Progenitor cell of endocrine pancreas (in vitro differentiated cells): ENCODE results near the gene RAD51B. TPM values are rescaled to one million over a fixed set of nuclear protein-coding genes. Genes with fewer than 3 reads are reported as not detected.
A peak's percentile ranks its signal among the peaks of the same experiment; 100 is the strongest.

Source experiments
- DNase-seq: peaks from one replicate; pipeline ENCODE4 v3.0.0; 2021; ENCODE audit warnings: low spot score; ENCODE audit not compliant: unreplicated experiment
- H3K27ac Mint-ChIP-seq: 2 replicates; pipeline ENCODE4 v1.8.0; 2021; ENCODE audit warnings: mild to moderate bottlenecking, moderate library complexity, mixed read lengths
- H3K27me3 Mint-ChIP-seq: 2 replicates; pipeline ENCODE4 v1.8.0; 2021; ENCODE audit warnings: mixed read lengths
- H3K36me3 Mint-ChIP-seq: 2 replicates; pipeline ENCODE4 v1.8.0; 2022; ENCODE audit warnings: mixed read lengths; ENCODE audit not compliant: insufficient read depth
- H3K4me1 Mint-ChIP-seq: 2 replicates; pipeline ENCODE4 v1.8.0; 2021; ENCODE audit warnings: low read depth, mixed read lengths
- H3K4me3 Mint-ChIP-seq: 2 replicates; pipeline ENCODE4 v1.8.0; 2021; ENCODE audit warnings: low read depth, mild to moderate bottlenecking, moderate library complexity, mixed read lengths
- H3K9me3 Mint-ChIP-seq: 2 replicates; pipeline ENCODE4 v1.8.0; 2021; ENCODE audit warnings: low read depth, mixed read lengths
- total RNA-seq: library from RNA; stranded (reverse); gene quantifications from 2 replicates; pipeline ENCODE4 v1.2.1, GENCODE V29; 2021
- TF ChIP-seq, protein P1 (sequence below): fragments of 200-600 bp; sonication (generic); IDR thresholded peaks from one replicate; pipeline ENCODE4 v1.5.0; 2021; ENCODE audit warnings: antibody characterized with exemption, mild to moderate bottlenecking; ENCODE audit not compliant: unreplicated experiment

Gene RAD51B
- total RNA-seq, 1 donor from 2014 or later, result 24.7 TPM

DNA sequence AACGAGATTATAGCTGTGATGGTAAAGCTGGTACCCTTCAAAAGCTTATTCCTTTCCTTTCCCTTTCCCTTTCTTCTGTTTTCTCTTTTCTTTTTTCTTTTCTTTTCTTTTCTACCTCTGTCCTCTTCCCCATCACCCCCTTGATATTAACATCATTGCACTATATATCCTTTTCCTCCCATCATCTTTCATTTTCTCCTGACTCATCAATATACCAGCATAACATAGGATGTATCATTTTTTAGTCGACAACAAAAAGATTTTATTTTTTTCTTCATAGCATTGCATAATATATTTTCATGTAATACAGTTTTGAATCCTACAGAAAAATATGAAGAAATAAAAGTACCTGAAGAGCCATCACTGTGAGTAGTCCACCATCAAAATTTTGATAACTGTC, 230.6 kb downstream of the RAD51B start:
- peaks cover 12% of the 10 kb centered on the region for H3K9me3 Mint-ChIP-seq
- DNase-seq, result no peak
- no peak overlapping the region for H3K4me3 Mint-ChIP-seq
- TF ChIP-seq, protein P1, sequence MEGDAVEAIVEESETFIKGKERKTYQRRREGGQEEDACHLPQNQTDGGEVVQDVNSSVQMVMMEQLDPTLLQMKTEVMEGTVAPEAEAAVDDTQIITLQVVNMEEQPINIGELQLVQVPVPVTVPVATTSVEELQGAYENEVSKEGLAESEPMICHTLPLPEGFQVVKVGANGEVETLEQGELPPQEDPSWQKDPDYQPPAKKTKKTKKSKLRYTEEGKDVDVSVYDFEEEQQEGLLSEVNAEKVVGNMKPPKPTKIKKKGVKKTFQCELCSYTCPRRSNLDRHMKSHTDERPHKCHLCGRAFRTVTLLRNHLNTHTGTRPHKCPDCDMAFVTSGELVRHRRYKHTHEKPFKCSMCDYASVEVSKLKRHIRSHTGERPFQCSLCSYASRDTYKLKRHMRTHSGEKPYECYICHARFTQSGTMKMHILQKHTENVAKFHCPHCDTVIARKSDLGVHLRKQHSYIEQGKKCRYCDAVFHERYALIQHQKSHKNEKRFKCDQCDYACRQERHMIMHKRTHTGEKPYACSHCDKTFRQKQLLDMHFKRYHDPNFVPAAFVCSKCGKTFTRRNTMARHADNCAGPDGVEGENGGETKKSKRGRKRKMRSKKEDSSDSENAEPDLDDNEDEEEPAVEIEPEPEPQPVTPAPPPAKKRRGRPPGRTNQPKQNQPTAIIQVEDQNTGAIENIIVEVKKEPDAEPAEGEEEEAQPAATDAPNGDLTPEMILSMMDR, result no peak
- no peaks in the 10 kb centered on the region for H3K27me3 Mint-ChIP-seq
- peak overlapping the region; percentile 4 for H3K27ac Mint-ChIP-seq
- peaks cover 3% of the 10 kb centered on the region for H3K36me3 Mint-ChIP-seq
- H3K4me1 Mint-ChIP-seq, result peaks cover 12% of the 10 kb centered on the region

DNA sequence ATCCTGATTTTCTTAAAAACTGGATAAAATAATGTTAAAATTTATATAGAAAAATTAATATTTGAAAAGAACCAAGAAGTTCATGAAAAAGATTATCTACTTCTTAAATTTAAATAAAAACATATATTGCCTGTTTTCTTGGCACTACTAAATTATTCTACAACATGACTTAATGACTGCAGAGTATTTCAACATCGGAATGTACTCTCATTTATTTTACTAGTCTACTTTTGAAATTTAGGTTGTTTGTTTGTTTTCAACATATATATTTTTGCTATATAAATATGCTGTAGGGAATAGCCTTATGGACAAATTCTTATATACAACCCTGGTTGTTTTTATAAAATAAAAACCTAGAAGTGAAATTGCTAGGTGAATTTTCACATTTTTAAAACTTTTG, 231.6 kb downstream of the RAD51B start:
- H3K27me3 Mint-ChIP-seq, result no peaks in the 10 kb centered on the region
- peaks cover 3% of the 10 kb centered on the region for H3K36me3 Mint-ChIP-seq
- TF ChIP-seq, protein P1, result no peak
- no peak overlapping the region for H3K27ac Mint-ChIP-seq
- peaks cover 12% of the 10 kb centered on the region for H3K4me1 Mint-ChIP-seq
- H3K9me3 Mint-ChIP-seq, result peaks cover 12% of the 10 kb centered on the region
- DNase-seq, result no peak
- H3K4me3 Mint-ChIP-seq, result no peak overlapping the region

DNA sequence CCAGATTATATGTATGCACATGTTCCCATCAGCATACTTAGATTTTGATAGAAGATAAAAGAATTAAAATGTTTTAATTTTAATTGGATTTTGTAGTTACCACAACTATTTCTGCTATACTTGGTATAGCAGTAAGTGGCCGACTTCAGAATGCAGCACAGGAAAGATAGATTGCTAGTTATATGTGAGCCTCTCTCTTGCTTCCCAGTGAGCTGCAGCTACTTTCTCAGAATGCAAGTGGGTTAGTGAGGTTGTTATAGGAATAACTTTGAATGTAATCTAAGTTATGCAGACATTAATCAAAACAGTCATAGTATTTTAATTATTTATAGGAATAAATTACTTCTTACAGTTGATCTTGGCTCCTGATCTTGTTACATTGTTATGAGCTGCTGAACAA, 240.6 kb downstream of the RAD51B start:
- no peaks in the 10 kb centered on the region for H3K27me3 Mint-ChIP-seq

DNA sequence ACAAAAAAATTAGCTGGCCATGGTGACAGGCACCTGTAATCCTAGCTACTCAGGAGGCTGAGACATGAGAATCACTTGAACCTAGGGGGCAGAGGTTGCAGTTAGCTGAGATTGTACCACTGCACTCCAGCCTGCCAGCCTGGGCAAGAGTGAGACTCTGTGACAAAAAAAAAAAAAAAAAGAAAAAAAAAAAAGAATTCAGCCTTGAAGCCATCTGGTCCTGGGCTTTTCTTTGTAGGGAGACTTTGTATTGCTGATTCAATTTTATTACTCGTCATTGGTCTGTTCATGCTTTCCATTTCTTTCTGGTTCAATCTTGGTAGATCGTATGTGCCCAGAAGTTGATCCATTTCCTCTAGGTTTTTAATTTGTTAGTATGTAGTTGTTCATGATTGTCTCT, 243.1 kb downstream of the RAD51B start:
- Mint-ChIP-seq H3K9me3 (peaks cover 20% of the 10 kb centered on the region), H3K36me3 (peaks cover 14% of the 10 kb centered on the region), H3K4me1 (no peaks in the 10 kb centered on the region), H3K27me3 (no peaks in the 10 kb centered on the region), H3K4me3 (no peak overlapping the region), H3K27ac (peak overlapping the region; percentile 75)
- TF ChIP-seq, protein P1, result no peak
- no peak for DNase-seq

More for the DNA sequence above, 240.6 kb downstream of the RAD51B start:
- TF ChIP-seq, protein P1, result no peak
- Mint-ChIP-seq H3K4me1 (no peaks in the 10 kb centered on the region), H3K4me3 (no peak overlapping the region), H3K27ac (no peak overlapping the region), H3K36me3 (peaks cover 14% of the 10 kb centered on the region), H3K9me3 (peaks cover 20% of the 10 kb centered on the region)
- DNase-seq, result no peak

DNA sequence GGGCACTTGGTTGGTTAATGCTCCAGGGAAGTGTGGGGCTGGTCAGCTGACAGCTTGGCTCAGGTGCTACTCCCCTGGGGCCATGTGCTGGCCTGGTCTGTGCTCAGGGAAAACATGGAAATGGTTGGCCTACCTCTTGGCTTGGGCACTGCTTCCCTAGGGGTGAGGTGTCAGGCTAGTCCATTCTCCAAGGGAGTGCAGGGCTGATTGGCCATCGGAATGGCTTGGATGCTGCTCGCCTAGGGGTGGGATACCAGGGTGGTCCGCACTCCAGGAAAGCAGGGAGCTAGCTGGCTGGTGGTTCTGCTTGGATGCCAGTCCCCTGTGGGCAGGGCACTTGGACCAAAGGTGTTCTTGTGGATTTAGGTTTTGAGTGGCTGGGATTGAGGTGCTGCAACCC, 245.7 kb downstream of the RAD51B start:
- Mint-ChIP-seq H3K4me3 (no peak overlapping the region), H3K27me3 (no peaks in the 10 kb centered on the region), H3K9me3 (peaks cover 41% of the 10 kb centered on the region), H3K4me1 (no peaks in the 10 kb centered on the region), H3K27ac (no peak overlapping the region), H3K36me3 (peaks cover 24% of the 10 kb centered on the region)
- TF ChIP-seq, protein P1, result no peak
- no peak for DNase-seq
